Endothelial cell of umbilical vein (primary cell): Measurements from ENCODE around the gene HSP90B1. TPM values are rescaled to one million over a fixed set of nuclear protein-coding genes. Genes with fewer than 3 reads are reported as not detected.

Source experiments
- BruUV-seq: library from RNA; stranded (reverse); fragments of 400-500 nt; replicated peaks from 2 replicates; lab custom pipeline; 2021; lab: Mats Ljungman, UMichigan
- CTCF ChIA-PET: fragments of 300-600, 350-600 bp; sonication (Branson Sonifier 250); formaldehyde crosslinking; loops from one replicate; lab custom pipeline; 2021; ENCODE audit warnings: antibody characterized with exemption, inconsistent platforms; lab: Charles Lee
- POLR2A ChIA-PET: fragments of 300-600, 350-600 bp; sonication (Branson Sonifier 250); formaldehyde crosslinking; loops from one replicate; lab custom pipeline; 2021; ENCODE audit warnings: antibody characterized with exemption, inconsistent platforms; lab: Charles Lee
- DNase-seq: peaks from one replicate; pipeline ENCODE4 v3.0.0-alpha.2; 2011; ENCODE audit warnings: low read depth, low spot score
- FAIRE-seq: peaks from 2 replicates; lab custom pipeline; 2011; peaks lifted over from hg19 to GRCh38; lab: Jason Lieb, UNC
- H2AFZ ChIP-seq: 2 replicates; pipeline ENCODE4 v1.6.0; 2012; ENCODE audit warnings: low read depth, low read length, control low read depth, inconsistent platforms
- H3K27ac ChIP-seq: 2 replicates; pipeline ENCODE4 v1.5.1; 2011; ENCODE audit warnings: low read depth, mild to moderate bottlenecking, control low read depth, low read length, moderate library complexity; ENCODE audit not compliant: insufficient read depth
- H3K27me3 ChIP-seq, 2 experiments: 2 replicates each; pipeline versions ENCODE4 v1.6.0 to v1.6.1; 2011; ENCODE audit warnings: low read length in 2 of 2, mixed read lengths in 1 of 2; ENCODE audit not compliant: control insufficient read depth in 2 of 2, insufficient read depth in 2 of 2
- H3K36me3 ChIP-seq, 2 experiments: 2 replicates in 1 of 2; 3 replicates in 1 of 2; pipeline ENCODE4 v1.5.1; 2011; ENCODE audit warnings: low read length in 2 of 2, mild to moderate bottlenecking in 1 of 2, moderate library complexity in 1 of 2; ENCODE audit not compliant: control insufficient read depth in 2 of 2, insufficient read depth in 2 of 2; ENCODE audit errors: extremely low read depth in 1 of 2
- H3K4me1 ChIP-seq: 3 replicates; pipeline ENCODE4 v1.5.1; 2011; ENCODE audit warnings: mild to moderate bottlenecking, low read length; ENCODE audit not compliant: control insufficient read depth, insufficient read depth; ENCODE audit errors: extremely low read depth
- H3K4me2 ChIP-seq: 2 replicates; pipeline ENCODE4 v1.6.1; 2011; ENCODE audit warnings: low read length, control low read depth, mixed read lengths; ENCODE audit not compliant: insufficient read depth
- H3K4me3 ChIP-seq, 3 experiments: fragments of 200-600 bp in 1 of 3; sonication (generic), shearing (Covaris generic) in 1 of 3; replicated peaks in 1 of 3; 2 replicates each; pipeline ENCODE4 v1.5.1; 2011 to 2016; ENCODE audit warnings: control low read depth in 3 of 3, low read length in 3 of 3, mild to moderate bottlenecking in 2 of 3, inconsistent platforms in 1 of 3, low read depth in 1 of 3, moderate library complexity in 1 of 3; ENCODE audit not compliant: insufficient read depth in 1 of 3
- H3K79me2 ChIP-seq: 2 replicates; pipeline ENCODE4 v1.6.0; 2012; ENCODE audit warnings: low read length, inconsistent platforms; ENCODE audit not compliant: control insufficient read depth, insufficient read depth
- H3K9ac ChIP-seq: replicated peaks from 2 replicates; pipeline ENCODE3; 2011; ENCODE audit warnings: low read length, control low read depth; ENCODE audit not compliant: insufficient read depth; ENCODE audit errors: extremely low read depth
- H3K9me1 ChIP-seq: replicated peaks from 3 replicates; pipeline ENCODE4 v1.6.0; 2011; ENCODE audit warnings: mild to moderate bottlenecking, low read length; ENCODE audit not compliant: control insufficient read depth, insufficient read depth; ENCODE audit errors: extremely low read depth
- H3K9me3 ChIP-seq: replicated peaks from 2 replicates; pipeline ENCODE4 v1.5.1; 2012; ENCODE audit warnings: low read length, inconsistent platforms; ENCODE audit not compliant: control insufficient read depth, insufficient read depth
- H4K20me1 ChIP-seq: replicated peaks from 2 replicates; pipeline ENCODE3; 2011; ENCODE audit warnings: mild to moderate bottlenecking, low read length; ENCODE audit not compliant: control insufficient read depth, insufficient read depth; ENCODE audit errors: extremely low read depth
- EZH2 ChIP-seq: IDR thresholded peaks from 2 replicates; pipeline ENCODE4 v1.6.1; 2012; ENCODE audit warnings: borderline replicate concordance, low read depth, mild to moderate bottlenecking, moderate library complexity, low read length, inconsistent platforms; ENCODE audit not compliant: severe bottlenecking
- FOS ChIP-seq: IDR thresholded peaks from 2 replicates; pipeline ENCODE4 v1.6.1; 2011; ENCODE audit warnings: mild to moderate bottlenecking, low read length, moderate library complexity, borderline replicate concordance; ENCODE audit not compliant: insufficient read depth
- GATA2 ChIP-seq: IDR thresholded peaks from 2 replicates; pipeline ENCODE4 v1.7.0; 2011; ENCODE audit warnings: low read depth, mild to moderate bottlenecking, moderate library complexity, mixed read lengths, low read length; ENCODE audit not compliant: insufficient read length, insufficient read depth
- JUN ChIP-seq: IDR thresholded peaks from 2 replicates; pipeline ENCODE4 v1.6.1; 2011; ENCODE audit warnings: borderline replicate concordance, low read depth; ENCODE audit not compliant: insufficient read length, insufficient read depth
- MYC ChIP-seq: IDR thresholded peaks from one replicate; pipeline ENCODE4 v1.6.1; 2011; ENCODE audit warnings: mild to moderate bottlenecking, low read depth, low read length
- POLR2A ChIP-seq: IDR thresholded peaks from 2 replicates; pipeline ENCODE4 v1.6.1; 2012; ENCODE audit warnings: low read depth, mild to moderate bottlenecking, control low read depth, low read length
- POLR2AphosphoS5 ChIP-seq: IDR thresholded peaks from 2 replicates; pipeline ENCODE4 v1.6.1; 2012; ENCODE audit warnings: low read depth, mild to moderate bottlenecking, control low read depth, low read length, moderate library complexity; ENCODE audit not compliant: insufficient read depth
- dilution Hi-C: fragments of 300-500 bp; cut with MboI; formaldehyde crosslinking; loops from one replicate; pipeline ENCODE4 v1.15.0; 2019; ENCODE audit warnings: low sequenced_read_pairs; ENCODE audit not compliant: extremely low pct_ligation_motif_present
- intact Hi-C: fragments of 100-400 bp; cut with micrococcal nuclease; formaldehyde crosslinking; loops from one replicate; pipeline ENCODE4 v1.10.0; 2022
- polyA plus RNA-seq, 4 experiments: library from polyadenylated mRNA; depleted of rRNA in 3 of 4; stranded (reverse) in 3 of 4; unstranded in 1 of 4; fragments of >200 nt; gene quantifications; 2 replicates each; pipeline versions ENCODE4 v1.2.1 to v1.2.3, GENCODE V29; 2011 to 2012; ENCODE audit warnings: missing spikeins in 1 of 4
- total RNA-seq: library from RNA; stranded (reverse); gene quantifications from 2 replicates; pipeline ENCODE4 v1.2.3, GENCODE V29; 2021
- TF ChIP-seq, protein P1 (sequence below): IDR thresholded peaks from 2 replicates; pipeline ENCODE4 v1.6.1; 2011; ENCODE audit not compliant: insufficient read depth, insufficient read length
- TF ChIP-seq, protein P2 (sequence below), 2 donors: IDR thresholded peaks; 1 replicate in 1 of 2; 2 replicates in 1 of 2; pipeline ENCODE4 v1.5.1; 2011; ENCODE audit warnings: low read length in 2 of 2, mild to moderate bottlenecking in 2 of 2, moderate library complexity in 2 of 2, control low read depth in 1 of 2, inconsistent platforms in 1 of 2, low read depth in 1 of 2; ENCODE audit not compliant: insufficient read depth in 1 of 2; ENCODE audit errors: extremely low read depth in 1 of 2

Gene HSP90B1
- total and polyA plus RNA-seq, 2 donors (not counting 3 experiments of a cell fraction or from before 2014, with no cell fraction given): 310 to 1,310 TPM

DNA sequence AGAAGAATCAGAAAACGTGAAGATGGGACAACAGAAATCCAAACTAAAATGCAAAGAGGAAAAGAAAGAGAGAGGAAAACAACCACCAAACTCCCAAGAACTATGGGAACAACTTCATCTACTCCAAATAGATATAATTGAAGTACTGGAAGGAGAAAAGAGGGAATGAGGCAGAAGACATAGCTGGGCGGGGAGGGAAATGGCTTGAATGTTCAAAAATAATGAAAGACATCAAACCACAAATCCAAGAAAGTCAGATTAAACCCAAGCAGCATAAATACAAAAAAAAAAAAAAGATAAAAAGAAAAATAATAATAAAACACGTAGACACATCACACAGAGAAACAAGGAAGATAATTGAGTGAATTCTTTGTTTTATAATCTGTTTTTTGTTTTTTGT lies 12.3 kb upstream of the HSP90B1 start:
- no peaks in the 10 kb centered on the region for H3K4me1 ChIP-seq
- dilution Hi-C loops: no loop called here
- H3K4me3 ChIP-seq: no peak overlapping the region
- POLR2A ChIA-PET: no interaction called here
- no peaks in the 10 kb centered on the region for H3K36me3 ChIP-seq
- CTCF ChIA-PET: interaction anchor here (1.5 kb wide), 1 partner anchor 146 kb away, joined by 3 read pairs; no protein-coding TSS in a partner anchor
- no peak overlapping the region for H2AFZ ChIP-seq
- no TSS peak for BruUV-seq
- FAIRE-seq (no peak), DNase-seq (no peak)
- no peaks in the 10 kb centered on the region for H3K9me3 ChIP-seq
- intact Hi-C loops: no loop called here
- TF ChIP-seq FOS: no peak
- no peak for TF ChIP-seq EZH2
- no peak for TF ChIP-seq JUN
- no peak for TF ChIP-seq GATA2
- TF ChIP-seq POLR2A: no peak
- no peak for TF ChIP-seq MYC
- TF ChIP-seq, protein P1, sequence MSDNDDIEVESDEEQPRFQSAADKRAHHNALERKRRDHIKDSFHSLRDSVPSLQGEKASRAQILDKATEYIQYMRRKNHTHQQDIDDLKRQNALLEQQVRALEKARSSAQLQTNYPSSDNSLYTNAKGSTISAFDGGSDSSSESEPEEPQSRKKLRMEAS: no peak
- TF ChIP-seq, protein P2, sequence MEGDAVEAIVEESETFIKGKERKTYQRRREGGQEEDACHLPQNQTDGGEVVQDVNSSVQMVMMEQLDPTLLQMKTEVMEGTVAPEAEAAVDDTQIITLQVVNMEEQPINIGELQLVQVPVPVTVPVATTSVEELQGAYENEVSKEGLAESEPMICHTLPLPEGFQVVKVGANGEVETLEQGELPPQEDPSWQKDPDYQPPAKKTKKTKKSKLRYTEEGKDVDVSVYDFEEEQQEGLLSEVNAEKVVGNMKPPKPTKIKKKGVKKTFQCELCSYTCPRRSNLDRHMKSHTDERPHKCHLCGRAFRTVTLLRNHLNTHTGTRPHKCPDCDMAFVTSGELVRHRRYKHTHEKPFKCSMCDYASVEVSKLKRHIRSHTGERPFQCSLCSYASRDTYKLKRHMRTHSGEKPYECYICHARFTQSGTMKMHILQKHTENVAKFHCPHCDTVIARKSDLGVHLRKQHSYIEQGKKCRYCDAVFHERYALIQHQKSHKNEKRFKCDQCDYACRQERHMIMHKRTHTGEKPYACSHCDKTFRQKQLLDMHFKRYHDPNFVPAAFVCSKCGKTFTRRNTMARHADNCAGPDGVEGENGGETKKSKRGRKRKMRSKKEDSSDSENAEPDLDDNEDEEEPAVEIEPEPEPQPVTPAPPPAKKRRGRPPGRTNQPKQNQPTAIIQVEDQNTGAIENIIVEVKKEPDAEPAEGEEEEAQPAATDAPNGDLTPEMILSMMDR (IDR thresholded peaks at IDR 0.05; ENCODE audit: extremely low read depth in 1 of 2, insufficient read depth in 1 of 2, low read depth in 1 of 2, low read length in 2 of 2): no peak
- TF ChIP-seq POLR2AphosphoS5: no peak
- H3K4me2 ChIP-seq: no peak overlapping the region
- H3K27ac ChIP-seq: no peak overlapping the region
- H4K20me1 ChIP-seq: no peaks in the 10 kb centered on the region
- no peaks in the 10 kb centered on the region for H3K79me2 ChIP-seq
- peaks cover 10 to 13% of the 10 kb centered on the region in 2 experiments for H3K27me3 ChIP-seq
- H3K9ac ChIP-seq: no peak overlapping the region
- no peaks in the 10 kb centered on the region for H3K9me1 ChIP-seq
